Heart right ventricle (tissue), 16 donors: Measurements from ENCODE around the gene NEDD4L. TPM values are rescaled to one million over a fixed set of nuclear protein-coding genes. Genes with fewer than 3 reads are reported as not detected.
A peak's percentile ranks its signal among the peaks of the same experiment; 100 is the strongest.

Source experiments
- ATAC-seq, 8 donors: fragments of 200-7000 bp; cut with Tn5 transposase; one replicate each; pipeline ENCODE4 v1.9.1; 2020; ENCODE audit warnings: mild to moderate bottlenecking in 8 of 8, moderate library complexity in 8 of 8, moderate number of reproducible peaks in 1 of 8
- DNase-seq, 2 donors: peaks; one replicate each; pipeline ENCODE4 v3.0.0-alpha.2; 2020
- H3K27ac ChIP-seq, 10 donors: fragments of 200-600 bp; sonication (generic) in 2 of 10; one replicate each; pipeline versions ENCODE4 v1.5.0 to v1.8.0; 2020 to 2022; ENCODE audit warnings: mild to moderate bottlenecking in 3 of 10
- H3K27me3 ChIP-seq, 7 donors: fragments of 200-600 bp; one replicate each; pipeline ENCODE4 v1.8.0; 2021 to 2022; ENCODE audit warnings: mild to moderate bottlenecking in 2 of 7
- H3K36me3 ChIP-seq, 9 donors: fragments of 200-600 bp; sonication (generic) in 1 of 9; one replicate each; pipeline versions ENCODE4 v1.5.0 to v1.8.0; 2020 to 2022; ENCODE audit warnings: mild to moderate bottlenecking in 2 of 9
- H3K4me1 ChIP-seq, 9 donors: fragments of 200-600 bp; sonication (generic) in 1 of 9; one replicate each; pipeline versions ENCODE4 v1.5.0 to v1.8.0; 2020 to 2022; ENCODE audit warnings: mild to moderate bottlenecking in 4 of 9
- H3K4me3 ChIP-seq, 10 donors: fragments of 200-600 bp; sonication (generic) in 2 of 10; one replicate each; pipeline versions ENCODE4 v1.5.0 to v1.8.0; 2020 to 2022; ENCODE audit warnings: mild to moderate bottlenecking in 7 of 10, moderate library complexity in 2 of 10
- H3K9me3 ChIP-seq, 11 donors: fragments of 200-600 bp in 10 of 11; sonication (generic) in 2 of 11; one replicate each; pipeline versions ENCODE4 v1.5.0 to v1.8.0; 2013 to 2022; ENCODE audit warnings: mild to moderate bottlenecking in 2 of 11, control low read depth in 1 of 11, moderate library complexity in 1 of 11
- CTCF ChIP-seq, 9 donors: fragments of 200-600 bp; sonication (generic) in 2 of 9; IDR thresholded peaks; one replicate each; pipeline versions ENCODE4 v1.5.0 to v1.8.0; 2021 to 2022; ENCODE audit warnings: antibody characterized with exemption in 9 of 9, mild to moderate bottlenecking in 5 of 9, moderate library complexity in 1 of 9
- WGBS, 2 donors: extraction: QIAGEN DNeasy Blood & Tissue Kit; methylation state at CpG; one replicate each; pipeline ENCODE4 v1.1.7; 2013; ENCODE audit warnings: inconsistent platforms in 1 of 2; 5-methylcytosine and 5-hydroxymethylcytosine counted together
- intact Hi-C, 10 donors: fragments of 100-400 bp; cut with DNase I; formaldehyde crosslinking; loops; one replicate each; pipeline versions ENCODE4 v1.11.1 to v1.14.2; 2022
- polyA plus RNA-seq, 2 donors: library from polyadenylated mRNA; stranded (reverse); fragments of 200-250 nt; gene quantifications; one replicate each; pipeline ENCODE4 v1.2.3, GENCODE V29; 2013
- total RNA-seq, 10 donors: library from RNA; stranded (reverse); fragmentation: NEBNext Ultra II Directional in 3 of 10; extraction: Animal tissue kit (Norgen Biotek cat#: 25700) in 3 of 10; gene quantifications; one replicate each; pipeline versions ENCODE4 v1.2.1 to v1.2.4, GENCODE V29; 2021 to 2023
- donor health status: Arrhythmogenic right ventricular cardiomyopathy.
- donor health status: ischemic (EF 13 %, LVEDD 7.1; RV severe dilation, severe dysfunction).
- donor health status: healthy with polysubstance abuse.
- donor health status: DM: no; HTN: yes; CAD: no.
- donor health status: DM: no; HTN: no; CAD: no.
- donor health status: ischemic (EF 25% LVEDD 6.9; RV normal size, moderate dysfunction).
- donor health status: ischemic (EF 25% LVEDD 5.7; RV mildly dilated, moderate dysfunction).
- donor health status: healthy.
- donor health status: DM: yes; HTN: yes; CAD: no.
- donor health status: Ischemic cardiomyopathy.
- donor health status: ischemic (EF 35%, LVEDD 5.7; RV mildly dilated, moderate dysfunction).
- donor health status: nonischemic (EF 11% LVEDD 7.7; RV severe dilation, severe dysfunction).
- donor health status: DM: yes; HTN: yes; CAD: no.
- donor health status: PGD.
- donor health status: ischemic (EF 29% LVEDD 5.4; RV normal size, mild dysfunction).
- donor health status: nonischemic (EF 23%, LVEDD 6.1; RV moderate dilation, normal function).

NEDD4L gene
- total and polyA plus RNA-seq, 12 donors: 9.6 to 67.1 (median 49.4) TPM

GRCh38 chr18:58228176-58228575 is 184.2 kb downstream of the NEDD4L start:
- DNase-seq: peak in 1 of 2 donors; percentile 14
- peak overlapping the region in 2 of 10 donors; percentile 21 to 30 for H3K27ac ChIP-seq
- H3K4me1 ChIP-seq: peaks cover 5 to 20% (median 16%) of the 10 kb centered on the region in 9 donors

DNA sequence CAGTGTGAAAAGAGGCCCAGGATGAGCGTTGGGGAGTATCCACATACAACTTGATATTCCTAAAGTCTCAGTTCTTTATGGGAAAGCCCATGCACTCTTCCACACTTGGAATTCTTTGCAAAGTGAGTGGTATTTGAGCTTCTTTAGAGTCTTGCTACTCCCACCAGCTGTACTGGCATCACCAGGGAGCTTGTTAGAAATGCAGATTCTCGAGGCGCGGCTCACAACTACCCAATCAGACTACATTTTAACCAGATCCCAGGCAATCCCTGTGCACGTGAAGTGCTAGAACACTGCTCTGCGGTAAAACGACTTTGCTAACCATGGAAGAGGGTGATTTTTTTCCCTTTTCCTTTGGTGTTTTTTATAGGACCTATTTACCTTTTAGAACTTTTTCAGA is 184.7 kb downstream of the NEDD4L start:
- DNase-seq (no peak), ATAC-seq (no peak)
- no peak for TF ChIP-seq CTCF (IDR thresholded peaks at IDR 0.05)
- H3K4me1 ChIP-seq: peaks cover 2 to 14% (median 10%) of the 10 kb centered on the region in 9 donors
- peak overlapping the region in 2 of 10 donors; percentile 21 to 30 for H3K27ac ChIP-seq
- peaks cover 0 to 12% (median 0%) of the 10 kb centered on the region in 11 donors for H3K9me3 ChIP-seq
- no peaks in the 10 kb centered on the region for H3K27me3 ChIP-seq
- no peak overlapping the region for H3K4me3 ChIP-seq
- WGBS, 2 donors: 90% methylated on average over 7 of the region's 7 CpGs
- intact Hi-C loops: no loop called here
- no peaks in the 10 kb centered on the region for H3K36me3 ChIP-seq

More at GRCh38 chr18:58228176-58228575, 184.2 kb downstream of the NEDD4L start:
- intact Hi-C loops: no loop called here
- peaks cover 0 to 10% (median 0%) of the 10 kb centered on the region in 11 donors for H3K9me3 ChIP-seq
- no peaks in the 10 kb centered on the region for H3K27me3 ChIP-seq
- H3K4me3 ChIP-seq: no peak overlapping the region
- WGBS, 2 donors: 67 to 73% methylated on average over 6 of the region's 6 CpGs
- ATAC-seq: peak in 4 of 8 donors; percentile 6 to 40 (median 18)
- H3K36me3 ChIP-seq: no peaks in the 10 kb centered on the region
- TF ChIP-seq CTCF (IDR thresholded peaks at IDR 0.05): no peak

DNA sequence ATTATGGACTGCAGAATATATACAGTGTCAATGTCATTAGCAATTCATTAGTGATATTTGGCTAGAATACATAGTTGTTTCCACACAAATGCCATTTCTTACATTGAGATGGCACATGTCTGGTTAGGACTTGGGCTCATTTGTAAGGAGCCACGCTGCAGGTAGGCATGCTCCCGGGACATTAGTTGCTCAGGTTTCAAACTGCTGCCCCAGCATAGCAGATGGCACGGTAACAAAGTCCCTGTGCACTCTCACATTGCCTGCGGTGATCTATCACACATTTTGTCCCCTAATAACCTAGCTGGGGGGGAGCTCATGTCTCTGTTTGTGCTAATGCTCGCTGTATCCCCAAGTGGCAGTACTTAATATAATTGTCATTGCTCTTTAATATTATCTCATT is 185.1 kb downstream of the NEDD4L start:
- H3K27ac ChIP-seq: no peak overlapping the region
- no peak for DNase-seq
- no peak for TF ChIP-seq CTCF (IDR thresholded peaks at IDR 0.05)
- ATAC-seq: no peak
- H3K36me3 ChIP-seq: no peaks in the 10 kb centered on the region
- H3K4me1 ChIP-seq: peaks cover 0 to 10% (median 8%) of the 10 kb centered on the region in 9 donors
- peaks cover 0 to 12% (median 0%) of the 10 kb centered on the region in 11 donors for H3K9me3 ChIP-seq
- no peaks in the 10 kb centered on the region for H3K27me3 ChIP-seq
- WGBS, 2 donors: 92 to 94% methylated on average over 5 of the region's 5 CpGs
- intact Hi-C loops: no loop called here
- no peak overlapping the region for H3K4me3 ChIP-seq

- WGBS, 2 donors: 94% methylated on average over 8 of the region's 8 CpGs
- intact Hi-C loops: loop anchor here in 3 of 10 donors (5.0 to 10.0 kb wide), 3 partner anchors 38 to 96 kb away; no protein-coding TSS in a partner anchor
- Histone ChIP-seq H3K4me1 (no peaks in the 10 kb centered on the region), H3K36me3 (no peaks in the 10 kb centered on the region), H3K27me3 (no peaks in the 10 kb centered on the region), H3K27ac (no peak overlapping the region), H3K9me3 (peaks cover 0 to 12% (median 0%) of the 10 kb centered on the region in 11 donors), H3K4me3 (no peak overlapping the region)
- DNase-seq: no peak
- no peak for ATAC-seq
- TF ChIP-seq CTCF (IDR thresholded peaks at IDR 0.05): no peak
Observed at GRCh38 chr18:58230438-58231179, 186.6 kb downstream of the NEDD4L start.
